ENCODE results near the gene SNX18. TPM values are rescaled to one million over a fixed set of nuclear protein-coding genes. Genes with fewer than 3 reads are reported as not detected.

Gene SNX18
- total RNA-seq, 1 donor from 2014 or later: 35.4 TPM

DNA sequence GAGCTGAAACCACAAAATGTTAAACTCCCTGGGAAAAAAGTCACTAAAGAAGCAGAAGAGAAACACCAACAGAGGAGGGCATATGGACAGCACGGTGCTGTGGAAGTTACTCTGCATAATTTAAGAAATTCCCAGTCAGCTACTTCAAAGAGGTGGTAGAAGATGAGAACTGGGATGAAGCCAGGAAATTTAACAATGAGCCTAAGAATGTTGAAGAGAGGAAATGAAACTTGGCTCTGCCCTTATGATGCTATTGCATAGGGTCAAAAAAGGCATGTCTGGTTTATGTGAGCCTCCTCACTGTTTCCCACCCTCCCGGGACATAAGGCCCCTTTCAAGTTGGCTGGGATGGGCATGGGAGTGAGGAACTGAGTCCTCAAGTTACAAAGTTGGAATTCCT is 25.4 kb upstream of the SNX18 start:
- no peak for TF ChIP-seq CTCF (IDR thresholded peaks at IDR 0.05)
- intact Hi-C loops (cut with DNase I): no loop called here
- no peak overlapping the region for H3K27ac ChIP-seq

DNA sequence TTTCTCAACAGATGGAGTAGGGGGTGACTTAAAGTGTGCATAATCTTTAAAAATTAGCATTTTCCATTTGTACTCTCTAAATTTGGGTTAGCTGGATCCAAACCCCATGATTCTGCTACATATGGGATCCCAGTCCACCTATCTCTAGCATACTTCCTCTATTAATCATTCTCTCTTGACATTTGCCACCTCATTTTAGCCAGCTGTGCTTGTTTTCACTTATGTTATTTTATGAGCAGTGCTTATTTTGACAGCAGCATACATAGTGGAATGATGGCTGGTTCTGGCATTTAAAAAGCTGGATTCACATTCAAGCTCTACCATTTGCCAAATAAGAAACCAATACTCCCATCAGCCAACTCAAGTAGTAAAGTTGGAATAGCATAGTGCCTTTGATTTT is 22.5 kb upstream of the SNX18 start:
- Histone ChIP-seq H3K36me3 (no peaks in the 10 kb centered on the region), H3K27ac (no peak overlapping the region), H3K27me3 (no peaks in the 10 kb centered on the region), H3K4me1 (no peaks in the 10 kb centered on the region), H3K9me3 (no peaks in the 10 kb centered on the region), H3K4me3 (no peak overlapping the region)
- no peak for ATAC-seq
- intact Hi-C loops (cut with DNase I): no loop called here
- TF ChIP-seq CTCF (IDR thresholded peaks at IDR 0.05): no peak
- no peak for DNase-seq

More for the DNA sequence above, 25.4 kb upstream of the SNX18 start:
- no peaks in the 10 kb centered on the region for H3K36me3 ChIP-seq
- ATAC-seq (peak; percentile 32), DNase-seq (no peak)
- H3K4me3 ChIP-seq: no peak overlapping the region
- H3K9me3 ChIP-seq: no peaks in the 10 kb centered on the region
- H3K27me3 ChIP-seq: no peaks in the 10 kb centered on the region
- no peaks in the 10 kb centered on the region for H3K4me1 ChIP-seq

DNA sequence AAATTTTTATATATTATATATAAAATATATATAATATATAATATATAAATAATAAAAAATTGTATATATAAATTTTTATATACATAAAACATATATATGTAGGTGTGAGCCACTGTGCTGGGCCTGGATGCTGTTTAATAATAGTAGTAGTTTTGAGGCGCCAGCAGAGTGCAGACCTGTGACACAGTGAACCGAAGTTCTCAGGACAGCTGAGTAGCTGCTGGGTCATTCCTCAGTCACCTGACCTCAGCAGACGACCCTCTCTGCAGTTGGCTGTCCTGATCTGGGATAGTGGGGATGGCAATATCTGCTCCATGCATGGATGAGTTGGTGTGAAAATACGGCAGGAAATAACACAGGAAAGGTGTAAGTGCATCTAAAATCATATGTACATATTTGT is 3.3 kb upstream of the SNX18 start:
- no peak for DNase-seq
- Histone ChIP-seq H3K27me3 (no peaks in the 10 kb centered on the region), H3K27ac (no peak overlapping the region), H3K9me3 (no peaks in the 10 kb centered on the region), H3K36me3 (no peaks in the 10 kb centered on the region), H3K4me3 (no peak overlapping the region), H3K4me1 (peaks cover 8% of the 10 kb centered on the region)
- no peak for ATAC-seq
- no peak for TF ChIP-seq CTCF (IDR thresholded peaks at IDR 0.05)
- intact Hi-C loops (cut with DNase I): no loop called here

GRCh38 chr5:54514841-54515432 is 2.6 kb upstream of the SNX18 start:
- peaks cover 12% of the 10 kb centered on the region for H3K4me1 ChIP-seq
- no peak overlapping the region for H3K27ac ChIP-seq

GRCh38 chr5:54515634-54516033 is 1.9 kb upstream of the SNX18 start:
- TF ChIP-seq CTCF (IDR thresholded peaks at IDR 0.05): no peak
- no peaks in the 10 kb centered on the region for H3K9me3 ChIP-seq
- intact Hi-C loops (cut with DNase I): loop anchor here (2.0 kb wide), 1 partner anchor 329 kb away; no protein-coding TSS in a partner anchor
- H3K4me1 ChIP-seq: peaks cover 12% of the 10 kb centered on the region
- ATAC-seq (no peak), DNase-seq (no peak)
- no peak overlapping the region for H3K4me3 ChIP-seq
- H3K27ac ChIP-seq: no peak overlapping the region
- no peaks in the 10 kb centered on the region for H3K36me3 ChIP-seq
- H3K27me3 ChIP-seq: no peaks in the 10 kb centered on the region

More at GRCh38 chr5:54514841-54515432, 2.6 kb upstream of the SNX18 start:
- Histone ChIP-seq H3K9me3 (no peaks in the 10 kb centered on the region), H3K27me3 (no peaks in the 10 kb centered on the region), H3K4me3 (no peak overlapping the region), H3K36me3 (no peaks in the 10 kb centered on the region)
- ATAC-seq (peak; percentile 3), DNase-seq (no peak)
- TF ChIP-seq CTCF (IDR thresholded peaks at IDR 0.05): no peak
- intact Hi-C loops (cut with DNase I): no loop called here

Data from upper lobe of right lung (tissue), 1 donor.